ENCODE results near the gene BCAM. TPM values are rescaled to one million over a fixed set of nuclear protein-coding genes. Genes with fewer than 3 reads are reported as not detected.
A peak's percentile ranks its signal among the peaks of the same experiment; 100 is the strongest.
"Not testable (repeated sequence)": the region's sequence is repeated elsewhere in the genome, so short reads cannot be mapped to it uniquely, and the experiment has no call there.

Gene BCAM
- total RNA-seq, 4 donors from 2014 or later, result 32.4 to 76.5 (median 56.6) TPM

- WGBS, result 67% methylated on average over 11 of the region's 11 CpGs
- DNase-seq (ENCODE audit: extremely low spot score), result no peak
- Histone ChIP-seq H3K27ac (replicated peaks in 1 of 4) (peak overlapping the region in 2 of 4 donors; percentile 35 to 57), H3K9me3 (no peaks in the 10 kb centered on the region), H3K36me3 (peaks cover 0 to 18% (median 5%) of the 10 kb centered on the region in 4 donors), H3K4me1 (peaks cover 14 to 23% (median 18%) of the 10 kb centered on the region in 4 donors), H3K27me3 (peaks cover 0 to 26% (median 0%) of the 10 kb centered on the region in 4 donors), H3K4me3 (no peak overlapping the region)
- no peak for TF ChIP-seq POLR2A (IDR thresholded peaks at IDR 0.05; ENCODE audit: low read depth)
- TF ChIP-seq EP300 (IDR thresholded peaks at IDR 0.05), result no peak
- TF ChIP-seq POLR2AphosphoS5 (IDR thresholded peaks at IDR 0.05), result no peak
- intact Hi-C loops (cut with DNase I), result no loop called here
Measured at GRCh38 chr19:44822177-44822576, 13.3 kb downstream of the BCAM start.

GRCh38 chr19:44822670-44823372, 13.9 kb downstream of the BCAM start:
- Histone ChIP-seq H3K9me3 (no peaks in the 10 kb centered on the region), H3K36me3 (peaks cover 0 to 18% (median 5%) of the 10 kb centered on the region in 4 donors), H3K27me3 (peaks cover 0 to 26% (median 0%) of the 10 kb centered on the region in 4 donors), H3K27ac (replicated peaks in 1 of 4) (no peak overlapping the region), H3K4me1 (peaks cover 14 to 23% (median 18%) of the 10 kb centered on the region in 4 donors), H3K4me3 (no peak overlapping the region)
- no peak for TF ChIP-seq EP300 (IDR thresholded peaks at IDR 0.05)
- TF ChIP-seq POLR2AphosphoS5 (IDR thresholded peaks at IDR 0.05), result no peak
- TF ChIP-seq POLR2A (IDR thresholded peaks at IDR 0.05; ENCODE audit: low read depth), result no peak
- TF ChIP-seq CTCF (IDR thresholded peaks at IDR 0.05), result no peak
- 67% methylated on average over 10 of the region's 10 CpGs for WGBS
- no peak for DNase-seq (ENCODE audit: extremely low spot score)
- intact Hi-C loops (cut with DNase I), result no loop called here

GRCh38 chr19:44823373-44823698, 14.4 kb downstream of the BCAM start:
- 58% methylated on average over 4 of the region's 4 CpGs for WGBS
- DNase-seq (ENCODE audit: extremely low spot score), result no peak
- peaks cover 0 to 15% (median 5%) of the 10 kb centered on the region in 4 donors for H3K36me3 ChIP-seq
- intact Hi-C loops (cut with DNase I), result no loop called here
- peaks cover 0 to 24% (median 0%) of the 10 kb centered on the region in 4 donors for H3K27me3 ChIP-seq
- peaks cover 14 to 23% (median 18%) of the 10 kb centered on the region in 4 donors for H3K4me1 ChIP-seq
- H3K27ac ChIP-seq (replicated peaks in 1 of 4), result no peak overlapping the region
- H3K4me3 ChIP-seq, result no peak overlapping the region
- H3K9me3 ChIP-seq, result no peaks in the 10 kb centered on the region
- TF ChIP-seq CTCF (IDR thresholded peaks at IDR 0.05), result no peak
- TF ChIP-seq POLR2A (IDR thresholded peaks at IDR 0.05; ENCODE audit: low read depth), result no peak
- no peak for TF ChIP-seq POLR2AphosphoS5 (IDR thresholded peaks at IDR 0.05)
- TF ChIP-seq EP300 (IDR thresholded peaks at IDR 0.05), result no peak

- H3K27ac ChIP-seq (replicated peaks in 1 of 4), result no peak overlapping the region
- no peak overlapping the region for H3K4me3 ChIP-seq
- peaks cover 0 to under 1% (median 0%) of the 10 kb centered on the region in 4 donors for H3K36me3 ChIP-seq
- intact Hi-C loops (cut with DNase I), result no loop called here
- TF ChIP-seq EP300 (IDR thresholded peaks at IDR 0.05) (no peak), POLR2A (IDR thresholded peaks at IDR 0.05; ENCODE audit: low read depth) (no peak), CTCF (IDR thresholded peaks at IDR 0.05) (no peak), POLR2AphosphoS5 (IDR thresholded peaks at IDR 0.05) (no peak)
- 89% methylated on average over 3 of the region's 4 CpGs for WGBS
- peaks cover 0 to 13% (median 0%) of the 10 kb centered on the region in 4 donors for H3K27me3 ChIP-seq
- DNase-seq (ENCODE audit: extremely low spot score), result no peak
- peaks cover 14 to 23% (median 18%) of the 10 kb centered on the region in 4 donors for H3K4me1 ChIP-seq
- H3K9me3 ChIP-seq, result no peaks in the 10 kb centered on the region
Measured at GRCh38 chr19:44824761-44825160, 15.9 kb downstream of the BCAM start.

- 68% methylated on average over 6 of the region's 6 CpGs for WGBS
- H3K27ac ChIP-seq (replicated peaks in 1 of 4); H3K4me1 ChIP-seq; H3K4me3 ChIP-seq; H3K36me3 ChIP-seq; DNase-seq (ENCODE audit: extremely low spot score); H3K9me3 ChIP-seq; intact Hi-C loops (cut with DNase I): not testable (repeated sequence)
- H3K27me3 ChIP-seq, result peaks cover 0 to 14% (median 0%) of the 10 kb centered on the region in 4 donors
Measured at GRCh38 chr19:44832875-44833274, 24.0 kb downstream of the BCAM start.

- intact Hi-C loops (cut with DNase I); H3K4me1 ChIP-seq; H3K4me3 ChIP-seq; H3K9me3 ChIP-seq; H3K36me3 ChIP-seq; DNase-seq (ENCODE audit: extremely low spot score); H3K27ac ChIP-seq (replicated peaks in 1 of 4): not testable (repeated sequence)
- WGBS, result 81% methylated on average over 8 of the region's 8 CpGs
- H3K27me3 ChIP-seq, result peaks cover 0 to 14% (median 0%) of the 10 kb centered on the region in 4 donors
Measured at GRCh38 chr19:44834399-44834798, 25.5 kb downstream of the BCAM start.
